Aortic smooth muscle cell (primary cell): ENCODE results near the gene WNT1. TPM values are rescaled to one million over a fixed set of nuclear protein-coding genes. Genes with fewer than 3 reads are reported as not detected.

Experiments
- total RNA-seq: library from RNA; depleted of rRNA; stranded (reverse); fragments of >200 nt; gene quantifications from 2 replicates; pipeline ENCODE4 v1.2.3, GENCODE V29; 2014

WNT1 gene
- not detected in 2 replicates for total RNA-seq

GRCh38 chr12:48978291-48978740, at the start of gene WNT1:
Gene WNT1, plus strand, starts transcription at chr12:48978322. Its CDS starts 329 bp downstream, at chr12:48978651.

GRCh38 chr12:48957141-48958048, 20.7 kb upstream of the WNT1 start, which contains the start of gene ARF3:
Gene ARF3, minus strand, starts transcription at chr12:48957487. Its CDS starts 16,392 bp downstream, at chr12:48941095.

GRCh38 chr12:48999371-49000131, 21.4 kb downstream of the WNT1 start, which contains the start of gene DDN:
Gene DDN, minus strand, starts transcription at chr12:48999375. Its CDS starts 88 bp downstream, at chr12:48999287.

GRCh38 chr12:49018261-49019119, 40.4 kb downstream of the WNT1 start, which contains the start of gene PRKAG1:
Gene PRKAG1, minus strand, starts transcription at chr12:49018776. Its CDS starts 36 bp downstream, at chr12:49018740.

Other genes with a start within 250 kb of the WNT1 start
- gene ADCY6, start 189.2 kb upstream of the WNT1 start, total RNA-seq = 126 and 132 TPM in 2 replicates
- 14.7 and 20.7 TPM in 2 replicates for gene CACNB3, start 159.8 kb upstream of the WNT1 start, total RNA-seq
- 73.4 and 99.9 TPM in 2 replicates for gene DDX23, start 126.2 kb upstream of the WNT1 start, total RNA-seq
- 0.40 and 0.62 TPM in 2 replicates for gene RND1, start 112.5 kb upstream of the WNT1 start, total RNA-seq
- gene FKBP11, start 52.8 kb upstream of the WNT1 start, total RNA-seq = 15.9 and 16.8 TPM in 2 replicates
- 34.9 and 38.1 TPM in 2 replicates for gene ARF3, start 20.8 kb upstream of the WNT1 start, total RNA-seq
- 0.06 TPM in 1 of 2 replicates, not detected in the other for gene WNT10B, start 6.6 kb upstream of the WNT1 start, total RNA-seq
- gene DDN, start 21.1 kb downstream of the WNT1 start, total RNA-seq = 0.06 and 0.13 TPM in 2 replicates
- gene PRKAG1, start 40.5 kb downstream of the WNT1 start, total RNA-seq = 83.4 and 87.9 TPM in 2 replicates
- gene KMT2D, start 82.5 kb downstream of the WNT1 start, total RNA-seq = 23.5 and 31.5 TPM in 2 replicates
- 0.19 and 0.40 TPM in 2 replicates for gene RHEBL1, start 91.7 kb downstream of the WNT1 start, total RNA-seq
- gene DHH, start 116.5 kb downstream of the WNT1 start, total RNA-seq = under 0.01 and 0.06 TPM in 2 replicates
- 33.5 and 34.1 TPM in 2 replicates for gene LMBR1L, start 132.5 kb downstream of the WNT1 start, total RNA-seq
- gene TUBA1B, start 153.1 kb downstream of the WNT1 start, total RNA-seq = 1,878 and 2,204 TPM in 2 replicates
- gene TUBA1A, start 210.8 kb downstream of the WNT1 start, total RNA-seq = 652 and 678 TPM in 2 replicates